Stimulated activated CD8-positive, alpha-beta memory T cell treated with anti-CD3 and anti-CD28 coated beads, Interleukin-7, amount 100 ng/mL, for 48 hours (primary cell): Measurements from ENCODE around the gene SRP72.
"Not testable (repeated sequence)": the region's sequence is repeated elsewhere in the genome, so short reads cannot be mapped to it uniquely, and the experiment has no call there.

Source experiments
- DNase-seq, 2 donors: peaks; one replicate each; pipeline ENCODE4 v3.0.0-alpha.2; 2020; ENCODE audit warnings: low read depth in 1 of 2; ENCODE audit errors: extremely low read depth in 1 of 2

Gene SRP72, protein sequence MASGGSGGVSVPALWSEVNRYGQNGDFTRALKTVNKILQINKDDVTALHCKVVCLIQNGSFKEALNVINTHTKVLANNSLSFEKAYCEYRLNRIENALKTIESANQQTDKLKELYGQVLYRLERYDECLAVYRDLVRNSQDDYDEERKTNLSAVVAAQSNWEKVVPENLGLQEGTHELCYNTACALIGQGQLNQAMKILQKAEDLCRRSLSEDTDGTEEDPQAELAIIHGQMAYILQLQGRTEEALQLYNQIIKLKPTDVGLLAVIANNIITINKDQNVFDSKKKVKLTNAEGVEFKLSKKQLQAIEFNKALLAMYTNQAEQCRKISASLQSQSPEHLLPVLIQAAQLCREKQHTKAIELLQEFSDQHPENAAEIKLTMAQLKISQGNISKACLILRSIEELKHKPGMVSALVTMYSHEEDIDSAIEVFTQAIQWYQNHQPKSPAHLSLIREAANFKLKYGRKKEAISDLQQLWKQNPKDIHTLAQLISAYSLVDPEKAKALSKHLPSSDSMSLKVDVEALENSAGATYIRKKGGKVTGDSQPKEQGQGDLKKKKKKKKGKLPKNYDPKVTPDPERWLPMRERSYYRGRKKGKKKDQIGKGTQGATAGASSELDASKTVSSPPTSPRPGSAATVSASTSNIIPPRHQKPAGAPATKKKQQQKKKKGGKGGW

DNA sequence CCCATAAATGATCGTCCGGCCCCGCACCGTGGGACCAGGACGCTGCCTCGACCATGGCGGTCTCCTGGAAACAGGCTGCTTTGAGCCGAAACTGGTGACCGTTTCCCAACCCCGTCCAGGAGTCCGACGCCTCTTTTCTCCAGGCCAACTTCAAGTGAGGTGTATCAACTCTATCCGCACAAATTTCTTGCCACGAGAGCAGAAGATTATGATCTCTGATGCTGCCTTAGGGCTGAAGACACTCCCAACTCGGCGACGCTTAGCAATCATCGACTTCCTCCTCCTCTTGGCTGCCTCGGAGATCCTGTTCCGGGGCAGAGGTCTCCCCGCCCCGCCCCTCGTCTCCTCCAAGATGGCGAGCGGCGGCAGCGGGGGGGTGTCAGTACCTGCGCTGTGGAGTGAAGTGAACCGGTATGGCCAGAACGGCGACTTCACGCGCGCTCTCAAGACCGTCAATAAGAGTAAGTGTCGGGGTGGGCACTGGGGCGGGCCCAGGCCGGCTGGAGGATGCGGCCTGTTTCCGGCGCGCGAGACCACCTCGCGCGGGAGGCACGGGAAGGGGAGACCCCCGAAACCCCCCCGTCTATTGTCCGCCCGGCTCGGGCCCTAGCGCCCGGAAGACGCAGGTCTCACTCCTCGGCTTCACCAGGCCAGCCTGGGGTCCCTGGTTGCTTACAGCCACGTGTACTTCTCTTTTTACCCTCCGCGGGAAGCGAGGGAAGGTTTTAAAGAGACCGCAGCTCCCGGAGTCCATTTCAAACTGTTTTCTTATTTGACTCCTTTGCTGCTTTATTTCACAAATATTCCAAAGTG lies at the start of gene SRP72:
Gene SRP72 (plus strand): TSS at position 334 of the 813 bp plus-strand sequence. CDS start 19 bp downstream, at position 353.
- peak; percentile 69 to 83 for DNase-seq

DNA sequence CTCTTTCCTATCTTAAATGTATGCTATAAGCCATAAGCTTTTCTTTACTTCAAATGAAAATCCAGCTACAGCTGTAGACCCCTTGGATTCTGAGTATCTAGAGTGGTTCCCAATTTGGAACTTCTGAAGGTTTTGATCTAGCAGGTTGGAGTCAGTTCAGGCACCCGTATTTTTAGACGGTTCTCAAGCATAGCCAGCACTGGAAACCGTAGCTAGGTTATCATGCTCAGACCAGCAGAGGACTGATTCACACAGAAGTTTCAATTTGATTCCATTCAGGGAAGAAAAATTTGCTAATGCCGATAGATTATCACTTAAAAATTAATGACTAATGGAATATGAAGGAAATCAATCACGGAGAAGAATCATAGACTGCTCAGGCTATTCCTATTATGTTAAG lies 43.2 kb upstream of the SRP72 start:
- DNase-seq = no peak

DNA sequence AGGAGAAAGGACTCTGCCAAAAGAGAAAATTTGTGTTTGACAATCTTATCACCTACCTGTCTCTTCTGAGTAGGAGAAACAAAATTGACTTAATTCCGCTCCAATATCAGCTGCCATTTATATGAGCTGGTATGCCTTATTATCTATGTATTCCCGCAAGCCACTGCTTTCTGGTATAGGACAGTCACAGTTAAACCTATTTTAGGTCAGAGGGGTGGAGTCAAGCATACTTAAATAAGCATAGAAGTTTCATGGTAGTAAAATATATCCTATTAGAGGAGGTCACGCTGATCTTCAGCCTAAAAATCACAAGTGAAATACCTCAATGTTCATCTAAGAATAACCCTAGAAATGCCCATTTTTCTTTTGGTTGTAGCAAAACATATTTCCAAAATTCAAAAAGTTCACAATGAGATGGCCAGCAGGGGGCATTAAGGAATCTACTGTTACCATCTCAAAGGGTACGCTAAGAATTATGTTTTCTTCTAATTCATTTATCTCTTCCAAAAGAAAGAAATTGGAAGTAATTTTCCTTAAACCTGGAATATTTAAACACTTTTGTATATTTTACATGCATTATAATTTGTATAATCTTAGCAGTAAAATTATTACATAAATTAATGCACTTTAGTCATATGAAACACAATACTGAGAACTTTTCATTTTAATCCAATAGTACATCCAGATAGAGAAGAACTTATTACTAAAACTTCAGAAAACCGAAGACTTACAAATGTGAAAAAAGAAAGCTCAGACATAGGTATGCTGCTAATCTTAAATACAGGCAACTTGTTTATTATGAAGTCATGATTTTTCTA lies 42.5 kb upstream of the SRP72 start:
- no peak for DNase-seq

DNA sequence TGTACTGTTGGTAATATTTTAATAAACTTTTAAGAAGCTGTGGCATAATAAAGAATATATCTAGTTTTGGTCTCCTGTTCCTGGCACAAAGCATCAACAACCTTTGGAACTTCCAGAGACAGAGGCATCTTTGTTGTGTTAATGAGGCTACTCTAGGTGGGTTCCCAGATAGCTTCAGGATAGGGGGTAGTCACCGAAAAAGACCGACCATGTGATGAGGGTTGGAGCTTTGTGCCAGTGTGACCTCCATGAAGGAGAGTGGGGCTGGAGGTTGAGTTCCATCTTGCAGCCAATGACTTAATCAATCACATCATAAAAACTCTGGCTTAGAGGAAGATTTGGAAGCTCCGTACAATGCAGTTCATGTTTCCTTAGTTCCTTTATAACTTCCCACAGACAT lies 41.9 kb upstream of the SRP72 start:
- DNase-seq = no peak

DNA sequence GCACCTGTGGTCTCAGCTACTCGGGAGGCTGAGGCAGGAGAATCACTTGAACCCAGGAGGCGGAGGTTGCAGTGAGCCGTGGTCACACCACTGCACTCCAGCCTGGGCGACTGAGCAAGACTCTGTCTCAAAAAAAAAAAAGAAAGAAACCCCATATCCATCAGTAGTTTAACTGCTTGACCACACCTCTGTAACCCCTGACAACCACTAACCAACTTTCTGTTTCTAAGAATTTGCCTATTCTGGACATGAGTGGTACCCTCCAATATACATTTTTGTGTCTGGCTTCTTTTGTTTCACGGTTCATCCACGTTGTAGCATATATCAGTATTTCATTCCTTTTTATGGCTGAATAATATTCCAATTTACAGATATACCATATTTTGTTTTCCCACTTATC lies 41.1 kb upstream of the SRP72 start:
- DNase-seq = no peak

DNA sequence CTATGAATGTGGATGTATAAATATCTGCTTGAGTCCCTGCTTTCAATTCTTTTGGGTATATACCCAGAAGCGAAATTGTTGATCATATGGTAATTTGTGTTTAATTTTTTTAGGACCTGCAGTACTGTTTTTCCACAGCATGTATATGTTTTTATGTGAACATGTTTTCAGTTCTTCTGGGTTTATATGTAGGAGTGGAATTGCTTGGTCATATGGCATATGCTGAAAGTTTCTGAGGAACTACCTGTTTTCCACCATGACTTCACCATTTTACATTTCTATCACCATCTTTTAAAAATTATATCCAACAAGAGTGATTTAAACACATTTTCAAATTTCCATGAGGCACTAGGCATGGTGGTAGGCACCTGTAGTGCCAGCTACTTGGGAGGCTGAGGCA lies 40.2 kb upstream of the SRP72 start:
- DNase-seq = no peak

DNA sequence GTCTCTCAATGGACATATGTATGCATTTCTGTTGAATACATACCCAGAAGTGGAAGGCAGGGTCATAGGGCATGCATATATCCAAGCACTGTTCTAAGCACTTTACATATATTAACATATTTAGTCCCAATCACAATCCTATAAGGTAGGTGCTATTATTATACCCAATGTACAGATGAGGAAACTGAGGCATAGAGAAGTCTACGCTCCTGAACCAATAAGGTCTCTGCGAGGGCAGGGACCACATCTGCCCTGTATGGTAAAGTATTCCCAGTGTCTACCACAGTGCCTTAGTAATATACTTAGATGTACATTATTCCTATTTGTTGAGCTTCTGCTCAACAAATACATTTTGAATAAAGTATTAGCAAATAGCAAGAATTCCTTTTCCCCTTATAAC lies 37.2 kb upstream of the SRP72 start:
- no peak for DNase-seq

DNA sequence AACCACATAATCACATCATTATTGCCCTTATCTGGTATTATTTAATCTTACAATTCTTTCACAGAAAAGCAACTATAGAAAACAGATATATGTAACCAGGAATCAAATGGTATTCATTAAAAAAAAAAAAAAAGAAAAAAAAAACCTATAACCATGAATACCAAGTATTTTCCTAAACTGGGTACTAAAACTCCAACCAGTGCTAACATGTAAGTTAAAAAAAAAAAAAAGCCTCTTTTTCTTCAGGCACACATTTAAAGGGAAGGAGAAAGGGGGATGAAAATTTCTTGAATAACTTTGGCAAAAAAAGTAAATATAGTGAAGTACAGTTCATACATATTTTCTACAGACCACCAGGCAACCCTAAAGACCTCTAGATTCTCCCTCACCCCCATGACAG lies 34.1 kb upstream of the SRP72 start:
- no peak for DNase-seq

DNA sequence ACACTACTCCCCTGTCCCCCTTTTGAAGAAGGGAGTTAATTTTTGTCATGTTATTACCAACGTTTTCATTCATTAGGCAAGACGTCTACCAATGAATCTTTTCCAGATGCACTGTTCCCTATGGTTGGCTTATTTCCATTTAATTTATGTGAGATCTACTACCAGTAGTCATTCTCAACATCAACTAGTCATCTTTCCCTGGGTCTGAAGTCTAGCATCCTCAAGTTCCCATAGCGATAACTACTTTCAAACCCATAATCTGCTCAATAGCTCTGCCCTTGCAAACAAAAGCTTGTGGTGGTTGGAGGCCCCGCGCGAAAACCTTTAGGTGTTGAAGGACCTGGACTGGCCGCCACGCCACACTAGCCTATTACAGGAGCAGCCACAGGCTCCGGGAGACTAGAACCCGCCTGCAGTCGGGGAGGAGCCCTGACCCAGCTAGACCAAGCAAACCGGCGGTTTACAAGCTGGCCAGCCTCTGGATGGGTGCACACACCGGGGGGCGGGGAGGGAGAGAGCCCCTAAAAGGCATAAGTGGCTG lies 32.7 kb upstream of the SRP72 start:
- DNase-seq = peak in 1 of 2 donors; percentile 22

DNA sequence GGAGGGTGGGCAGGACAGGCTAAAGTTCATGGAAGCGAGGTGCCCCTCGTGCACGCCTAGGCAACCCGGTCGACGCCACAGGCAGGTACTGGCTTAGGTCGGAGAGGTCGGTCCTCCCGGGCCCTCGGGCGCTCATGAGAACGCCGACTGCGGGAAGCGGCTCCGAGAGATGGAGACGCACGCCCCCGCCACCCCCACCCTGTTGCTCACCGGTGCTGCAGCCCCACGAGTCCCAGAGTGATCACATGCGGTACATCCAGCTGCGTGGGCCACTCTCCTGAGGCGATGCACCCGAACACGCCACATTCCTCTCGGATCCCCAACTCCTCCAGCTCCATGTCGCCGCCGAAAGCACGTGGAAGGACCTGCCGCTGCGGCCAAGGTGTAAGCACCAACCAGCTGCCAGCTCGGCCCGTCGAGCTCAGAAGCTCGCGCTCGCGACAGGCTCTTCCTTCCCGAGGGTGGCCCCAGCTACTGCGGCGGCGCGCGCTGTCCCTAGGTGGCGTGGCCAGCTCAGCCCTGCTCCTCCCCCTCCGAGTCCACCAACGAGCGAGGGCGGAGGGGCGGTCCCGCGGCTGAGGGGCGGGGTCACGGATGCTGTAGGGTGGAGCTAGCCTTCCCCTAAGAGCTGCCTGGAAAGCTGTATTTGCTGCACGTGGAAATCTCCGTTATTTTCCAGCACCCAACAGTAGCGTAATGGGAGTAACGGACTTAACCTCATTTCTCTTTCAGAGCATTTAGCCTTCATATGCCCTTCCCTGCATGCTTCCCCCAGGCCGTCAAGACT lies 32.1 kb upstream of the SRP72 start, which contains the start of gene PPAT:
Gene PPAT (minus strand): TSS at position 476 of the 787 bp plus-strand sequence. CDS start 138 bp downstream, at position 338.
- peak; percentile 96 for DNase-seq

DNA sequence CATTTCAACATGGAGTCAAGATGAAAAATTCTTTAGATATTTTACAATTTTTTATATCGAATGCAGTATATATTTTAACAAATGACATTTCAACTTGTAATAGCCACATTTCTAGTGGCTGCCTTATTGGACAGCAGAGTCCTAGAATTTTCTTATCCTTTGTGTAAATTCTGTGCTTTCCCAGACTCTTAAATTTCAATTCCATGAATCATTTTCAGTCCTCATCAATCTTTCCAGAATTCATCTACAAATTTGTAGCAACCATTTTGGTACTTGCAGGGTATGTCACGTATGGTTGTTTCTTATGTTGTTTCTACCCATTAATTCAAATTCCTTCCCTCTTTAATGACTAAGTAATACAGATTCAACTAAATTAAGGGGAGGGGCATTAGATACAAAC lies 28.7 kb upstream of the SRP72 start:
- no peak for DNase-seq

DNA sequence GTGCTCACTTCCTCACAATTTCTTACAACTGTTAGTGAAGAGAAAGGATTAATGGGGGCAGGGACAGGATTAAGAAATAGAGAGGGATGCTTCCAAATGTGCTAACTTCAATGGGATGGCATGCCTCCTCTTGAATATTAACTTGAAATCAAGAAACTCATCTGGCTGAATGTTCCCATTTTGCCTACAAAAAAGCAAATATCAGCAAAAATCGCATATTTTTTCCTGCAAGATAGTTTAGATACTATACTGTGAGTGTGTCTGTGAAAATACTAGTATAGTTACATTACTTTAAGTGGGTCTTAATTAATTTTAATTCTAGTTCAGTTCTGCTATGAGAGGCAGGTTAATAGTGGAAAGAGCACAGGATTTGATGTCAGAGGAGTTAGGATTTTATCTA lies 26.4 kb upstream of the SRP72 start:
- DNase-seq = no peak

DNA sequence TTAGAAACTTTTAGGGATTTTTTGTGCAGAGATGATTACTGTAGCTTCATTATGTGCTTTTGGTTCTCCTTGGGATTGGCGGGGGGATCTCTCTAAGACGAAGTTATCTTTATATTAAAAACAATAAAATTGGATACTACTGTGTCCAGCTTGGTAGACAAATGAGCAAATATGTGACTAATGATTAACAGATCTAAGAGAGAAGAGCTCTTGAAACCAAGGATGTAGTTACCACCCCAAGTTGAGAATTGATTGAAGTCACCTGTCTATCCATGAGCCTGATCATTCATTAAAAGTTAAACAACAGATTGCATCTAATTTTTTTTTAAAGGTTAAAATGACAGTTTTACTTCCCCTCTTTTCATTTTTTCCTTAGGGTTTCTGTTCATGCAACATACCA lies 22.7 kb upstream of the SRP72 start:
- DNase-seq = no peak

DNA sequence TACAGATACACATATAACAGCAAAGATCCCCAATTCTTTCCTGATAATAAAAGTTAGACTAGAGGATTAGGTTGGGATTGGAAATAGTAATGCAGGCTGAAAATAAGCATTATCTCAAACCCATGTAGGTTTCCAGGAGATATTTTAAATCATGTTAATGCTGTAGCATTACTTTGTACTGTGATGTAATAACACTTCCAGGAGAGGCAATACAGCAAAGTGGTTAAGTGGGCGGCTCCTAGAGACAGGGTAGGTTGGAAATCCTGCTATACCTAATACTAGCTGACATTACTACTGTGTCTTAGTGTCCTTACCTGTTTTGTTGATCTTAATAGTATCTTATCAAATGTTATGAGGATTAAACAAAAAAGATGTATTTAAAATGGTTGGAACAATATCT lies 21.7 kb upstream of the SRP72 start:
- no peak for DNase-seq

DNA sequence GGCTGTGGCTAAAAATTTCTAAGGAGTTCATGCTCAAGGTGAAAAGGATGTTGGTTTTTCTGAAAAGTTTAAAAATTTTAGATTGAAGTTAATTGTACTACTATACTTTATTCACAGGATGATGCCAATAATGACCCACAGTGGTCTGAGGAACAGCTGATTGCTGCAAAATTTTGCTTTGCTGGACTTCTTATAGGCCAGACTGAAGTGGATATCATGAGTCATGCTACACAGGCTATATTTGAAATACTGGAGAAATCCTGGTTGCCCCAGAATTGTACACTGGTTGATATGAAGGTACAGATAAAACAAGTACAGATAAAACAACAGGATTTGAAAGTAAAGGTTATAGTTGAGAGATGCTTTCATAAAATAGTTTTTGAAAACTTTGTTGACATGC lies 19.1 kb upstream of the SRP72 start:
- DNase-seq = no peak

DNA sequence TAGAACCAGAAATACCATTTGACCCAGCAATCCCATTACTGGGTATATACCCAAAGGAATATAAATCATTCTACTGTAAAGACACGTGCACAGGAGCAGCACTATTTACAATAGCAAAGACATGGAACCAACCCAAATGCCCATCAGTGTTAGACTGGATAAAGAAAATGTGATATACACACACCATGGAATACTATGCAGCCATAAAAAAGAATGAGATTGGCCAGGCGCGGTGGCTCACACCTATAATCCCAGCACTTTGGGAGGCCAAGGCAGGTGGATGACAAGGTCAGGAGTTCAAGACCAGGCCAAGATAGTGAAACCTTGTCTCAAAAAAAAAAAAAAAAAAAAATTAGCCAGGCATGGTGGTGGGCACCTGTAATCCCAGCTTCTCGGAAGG lies 17.9 kb upstream of the SRP72 start:
- DNase-seq = not testable (repeated sequence)

DNA sequence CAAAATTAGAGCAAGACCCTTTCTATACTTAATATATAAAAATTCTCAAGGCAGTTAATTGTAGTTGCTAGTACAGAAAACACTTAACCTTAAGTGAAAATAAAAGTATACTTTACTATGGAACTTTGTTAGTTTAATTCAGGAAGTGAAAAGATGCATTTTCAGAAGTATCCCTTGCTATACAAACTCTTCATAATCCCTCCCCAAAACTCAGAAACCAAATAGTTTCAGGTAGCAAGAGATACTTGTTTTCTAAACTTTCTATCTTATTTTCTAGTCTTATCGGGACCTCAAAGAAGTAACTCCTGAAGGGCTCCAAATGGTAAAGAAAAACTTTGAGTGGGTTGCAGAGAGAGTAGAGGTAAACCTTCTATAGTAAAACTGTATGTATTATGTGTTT lies 17.1 kb upstream of the SRP72 start:
- DNase-seq = no peak

DNA sequence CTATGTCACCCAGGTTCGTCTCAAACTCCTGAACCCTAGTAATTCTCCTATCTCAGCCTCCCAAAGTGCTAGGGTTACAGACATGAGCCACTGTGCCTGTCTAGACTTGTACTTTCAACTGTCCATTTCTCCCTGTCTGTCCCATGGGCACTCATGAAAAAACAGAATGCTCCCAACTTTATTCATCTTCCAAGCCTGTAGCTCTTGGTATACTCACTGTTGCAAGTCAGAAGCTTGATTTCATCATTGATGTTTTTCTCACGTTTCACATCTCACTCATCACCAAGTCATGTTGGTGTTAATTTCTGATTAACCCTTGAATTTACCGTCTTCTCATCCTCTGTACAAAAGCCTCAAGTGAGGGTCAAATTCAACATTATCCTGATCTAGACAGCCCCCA lies 7.3 kb upstream of the SRP72 start:
- no peak for DNase-seq

DNA sequence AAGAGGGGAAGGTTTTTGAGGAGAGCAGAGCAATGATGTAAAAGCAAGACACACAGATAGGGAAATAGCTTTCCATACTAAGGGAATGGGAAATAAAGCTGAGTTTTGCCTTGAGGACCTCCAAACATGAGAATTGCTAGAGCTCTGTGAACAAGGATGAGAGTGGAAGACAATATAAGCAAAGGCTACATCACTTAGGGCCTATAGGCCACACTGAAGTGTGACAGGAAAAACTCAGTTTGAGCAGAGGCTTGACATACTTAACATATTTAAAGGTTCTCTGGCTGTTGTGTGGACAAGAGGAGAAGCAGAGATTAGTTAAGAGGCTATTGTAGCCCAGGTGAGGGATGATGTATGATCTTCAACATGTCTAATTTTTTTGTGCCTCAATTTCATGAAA lies 5.3 kb upstream of the SRP72 start:
- DNase-seq = no peak

DNA sequence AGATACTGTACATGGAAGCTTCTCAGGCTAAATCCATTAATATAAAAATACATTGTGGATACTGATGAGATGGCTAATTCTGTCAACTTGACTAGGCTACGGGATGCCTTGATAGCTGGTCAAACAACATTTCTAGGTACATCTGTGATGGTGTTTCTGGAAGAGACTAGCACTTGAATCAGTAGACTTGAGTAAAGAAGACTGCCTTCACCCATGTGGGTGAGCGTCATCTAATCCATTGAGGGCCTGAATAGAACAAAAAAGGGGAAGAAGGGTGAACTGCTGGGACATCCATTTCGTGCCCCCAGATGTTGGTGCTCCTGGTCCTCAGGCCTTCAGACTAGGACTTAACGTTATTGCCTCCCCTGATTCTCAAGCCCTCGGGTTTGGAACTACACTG lies 3.7 kb upstream of the SRP72 start:
- DNase-seq = no peak
